Aorta (tissue), 5 donors: Measurements from ENCODE around the gene CIBAR2. TPM values are rescaled to one million over a fixed set of nuclear protein-coding genes. Genes with fewer than 3 reads are reported as not detected.

Source experiments
- ATAC-seq: fragments of 200-7000 bp; cut with Tn5 transposase; one replicate; pipeline ENCODE4 v1.9.1; 2022; ENCODE audit warnings: moderate library complexity; ENCODE audit not compliant: low FRiP score
- DNase-seq, 2 donors: peaks; one replicate each; pipeline ENCODE4 v3.0.0-alpha.2; 2020
- H3K27ac ChIP-seq, 2 donors: one replicate each; pipeline ENCODE4 v1.5.1; 2013; ENCODE audit warnings: low read length in 2 of 2, mild to moderate bottlenecking in 2 of 2, moderate library complexity in 2 of 2, control low read depth in 1 of 2, inconsistent platforms in 1 of 2, low read depth in 1 of 2
- H3K27me3 ChIP-seq, 2 donors: one replicate each; pipeline ENCODE4 v1.6.1; 2013; ENCODE audit warnings: control low read depth in 1 of 2, low read length in 1 of 2, mild to moderate bottlenecking in 1 of 2, moderate library complexity in 1 of 2; ENCODE audit not compliant: insufficient read depth in 2 of 2, control insufficient read depth in 1 of 2
- H3K36me3 ChIP-seq, 2 donors: one replicate each; pipeline ENCODE4 v1.6.1; 2013; ENCODE audit warnings: control low read depth in 1 of 2, low read length in 1 of 2, mild to moderate bottlenecking in 1 of 2; ENCODE audit not compliant: insufficient read depth in 2 of 2, control insufficient read depth in 1 of 2
- H3K4me1 ChIP-seq, 2 donors: one replicate each; pipeline ENCODE4 v1.6.1; 2013; ENCODE audit warnings: low read length in 2 of 2, control low read depth in 1 of 2, mild to moderate bottlenecking in 1 of 2, moderate library complexity in 1 of 2; ENCODE audit not compliant: insufficient read depth in 2 of 2, control insufficient read depth in 1 of 2
- H3K4me3 ChIP-seq, 2 donors: one replicate each; pipeline ENCODE4 v1.5.1; 2013; ENCODE audit warnings: low read length in 2 of 2, control low read depth in 1 of 2, mild to moderate bottlenecking in 1 of 2
- H3K9me3 ChIP-seq: one replicate; pipeline ENCODE4 v1.6.1; 2013; ENCODE audit warnings: mild to moderate bottlenecking, low read length; ENCODE audit not compliant: control insufficient read depth
- WGBS, 2 donors: extraction: QIAGEN DNeasy Blood & Tissue Kit; methylation state at CpG; one replicate each; pipeline ENCODE4 v1.1.7; 2013; 5-methylcytosine and 5-hydroxymethylcytosine counted together
- intact Hi-C, 2 donors: fragments of 100-400 bp; cut with DNase I; formaldehyde crosslinking; loops; one replicate each; pipeline versions ENCODE4 v1.14.2 to v1.15.0; 2022
- polyA plus RNA-seq, 2 donors: library from polyadenylated mRNA; stranded (reverse); fragments of 200-250 nt; gene quantifications; one replicate each; pipeline ENCODE4 v1.2.3, GENCODE V29; 2013
- total RNA-seq, 2 donors: library from RNA; stranded (reverse); fragmentation: NEBNext Ultra II Directional; extraction: Animal tissue kit (Norgen Biotek cat#: 25700); gene quantifications; one replicate each; pipeline ENCODE4 v1.2.1, GENCODE V29; 2021
- donor health status: healthy with polysubstance abuse.
- donor health status: Bipolar disorder and iron deficiency.
- donor health status: DM: no; HTN: no; CAD: no.
- donor health status: DM: no; HTN: no; CAD: no.
- donor health status: DM: yes; HTN: yes; CAD: no.

Gene CIBAR2
- total and polyA plus RNA-seq, 4 donors, result 0.57 TPM; not detected in 3

DNA sequence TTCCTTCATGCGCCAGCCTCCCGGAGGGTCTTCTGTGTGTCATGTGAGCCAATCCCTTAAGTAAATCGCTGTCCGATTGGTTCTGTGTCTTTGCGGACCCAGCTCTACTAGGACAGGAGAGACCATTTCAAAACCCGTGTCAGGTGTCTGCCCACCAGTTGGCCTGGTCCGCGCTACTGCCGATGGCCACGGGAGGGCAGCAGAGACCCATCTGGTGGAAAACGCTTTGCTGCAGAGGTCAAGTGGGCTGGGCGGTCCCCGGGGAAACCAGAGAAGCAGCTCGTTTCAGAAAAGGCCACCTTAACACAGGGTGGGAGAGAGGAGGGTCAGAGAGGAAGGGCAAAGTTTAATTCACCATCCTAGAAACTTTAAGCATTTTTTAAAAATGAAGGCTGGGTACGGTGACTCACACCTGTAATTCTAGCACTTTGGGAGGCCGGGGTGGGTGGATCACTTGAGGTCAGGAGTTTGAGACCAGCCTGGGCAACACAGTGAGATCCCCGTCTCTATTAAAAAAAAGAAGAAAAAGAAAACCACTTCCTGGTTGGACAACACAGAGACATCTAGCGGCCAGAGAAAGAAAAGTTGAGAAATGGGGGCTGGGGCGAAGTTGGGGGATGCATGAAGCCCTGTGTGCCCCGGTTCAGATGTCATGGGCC is 2.8 kb upstream of the CIBAR2 start:
- DNase-seq (peak; percentile 93 to 97), ATAC-seq (peak; percentile 92)
- Histone ChIP-seq H3K27ac (no peak overlapping the region), H3K4me1 (no peaks in the 10 kb centered on the region), H3K4me3 (no peak overlapping the region), H3K9me3 (no peaks in the 10 kb centered on the region), H3K27me3 (no peaks in the 10 kb centered on the region), H3K36me3 (no peaks in the 10 kb centered on the region)
- 8% methylated on average over 20 of the region's 20 CpGs for WGBS, 2 donors
- intact Hi-C loops, result loop anchor here (5.0 to 10.0 kb wide), 4 partner anchors 50 to 490 kb away; no protein-coding TSS in a partner anchor

DNA sequence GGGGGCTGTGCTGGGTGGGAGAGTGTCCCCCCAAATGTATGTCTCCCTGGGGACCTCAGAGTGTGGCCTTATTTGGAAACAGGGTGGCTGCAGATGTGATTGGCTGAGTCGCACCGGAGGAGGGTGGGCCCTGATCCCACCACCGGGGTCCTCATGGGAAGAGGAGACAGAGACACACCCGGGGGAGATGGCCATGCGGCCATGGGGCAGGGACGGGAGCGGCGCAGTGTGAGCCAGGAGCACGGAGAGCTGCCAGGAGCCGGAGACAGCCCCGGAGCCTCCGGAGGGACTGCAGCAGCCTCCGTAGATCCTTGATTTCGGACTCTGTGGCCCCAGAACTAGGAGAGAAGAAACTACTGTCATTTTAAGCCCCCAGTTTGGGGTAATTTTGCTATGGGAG is 1.6 kb upstream of the CIBAR2 start:
- Histone ChIP-seq H3K27ac (no peak overlapping the region), H3K9me3 (no peaks in the 10 kb centered on the region), H3K27me3 (no peaks in the 10 kb centered on the region), H3K36me3 (no peaks in the 10 kb centered on the region), H3K4me1 (no peaks in the 10 kb centered on the region), H3K4me3 (no peak overlapping the region)
- intact Hi-C loops, result loop anchor here (10.0 kb wide), 3 partner anchors 51 to 491 kb away; no protein-coding TSS in a partner anchor
- no peak for DNase-seq
- ATAC-seq, result no peak
- WGBS, 2 donors, result 51 to 55% methylated on average over 13 to 14 of the region's 14 CpGs

DNA sequence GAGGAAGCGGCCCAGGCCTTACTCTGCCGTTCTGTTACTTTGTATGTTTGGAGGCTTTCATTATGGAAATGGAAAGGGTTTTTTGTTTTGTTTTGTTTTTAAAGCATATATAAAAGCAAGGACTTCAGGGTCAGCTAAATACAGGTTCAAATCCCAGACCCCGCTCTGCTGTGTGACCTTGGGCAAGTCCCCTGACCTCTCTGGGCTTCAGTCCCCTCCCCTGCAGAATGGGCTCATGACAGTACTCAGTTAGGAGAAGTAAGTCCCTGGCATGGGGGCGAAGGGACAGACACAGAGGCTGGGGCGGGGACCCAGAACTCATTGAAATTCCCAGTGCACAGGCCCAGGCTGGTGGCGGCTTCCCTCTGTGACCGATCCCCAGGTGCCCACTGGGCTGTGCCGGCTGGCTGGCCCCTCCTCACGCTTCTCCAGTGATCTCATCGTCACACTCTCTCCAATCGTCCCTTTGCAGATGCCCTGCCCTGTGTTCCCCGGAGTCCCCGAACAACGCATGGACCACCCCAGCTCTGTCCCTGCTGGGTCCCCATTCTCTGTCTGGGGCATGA is 979 bp upstream of the CIBAR2 start:
- H3K27ac ChIP-seq, result no peak overlapping the region
- H3K4me1 ChIP-seq, result no peaks in the 10 kb centered on the region
- intact Hi-C loops, result loop anchor here (10.0 kb wide), 3 partner anchors 52 to 492 kb away; no protein-coding TSS in a partner anchor
- DNase-seq (no peak), ATAC-seq (no peak)
- H3K4me3 ChIP-seq, result no peak overlapping the region
- 85 to 86% methylated on average over 14 of the region's 14 CpGs for WGBS, 2 donors
- no peaks in the 10 kb centered on the region for H3K36me3 ChIP-seq
- no peaks in the 10 kb centered on the region for H3K27me3 ChIP-seq
- no peaks in the 10 kb centered on the region for H3K9me3 ChIP-seq

DNA sequence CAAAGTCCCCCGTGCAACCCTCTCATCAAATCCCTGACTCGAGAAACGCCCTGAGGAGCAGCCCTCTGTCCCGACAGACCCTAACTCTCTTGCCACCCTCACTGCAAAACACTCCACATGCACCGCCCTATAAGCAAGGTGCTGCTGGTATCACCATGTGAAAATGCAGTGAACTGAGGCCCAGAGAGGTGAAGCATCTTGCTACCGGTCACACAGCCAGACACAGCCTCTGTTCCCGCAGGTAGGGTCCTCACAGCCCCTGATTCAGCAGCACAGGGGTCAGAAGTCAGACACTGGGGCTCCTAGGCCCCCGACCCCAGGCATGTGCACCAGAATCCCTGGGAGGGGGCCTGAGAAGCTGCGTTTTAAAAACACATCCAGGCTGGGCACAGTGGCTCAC is 1.1 kb downstream of the CIBAR2 start:
- Histone ChIP-seq H3K27me3 (no peaks in the 10 kb centered on the region), H3K27ac (no peak overlapping the region), H3K36me3 (no peaks in the 10 kb centered on the region), H3K4me1 (no peaks in the 10 kb centered on the region), H3K9me3 (no peaks in the 10 kb centered on the region), H3K4me3 (no peak overlapping the region)
- ATAC-seq (no peak), DNase-seq (no peak)
- WGBS, 2 donors, result 93 to 97% methylated on average over 9 of the region's 9 CpGs
- intact Hi-C loops, result loop anchor here (10.0 kb wide), 3 partner anchors 54 to 494 kb away; no protein-coding TSS in a partner anchor

DNA sequence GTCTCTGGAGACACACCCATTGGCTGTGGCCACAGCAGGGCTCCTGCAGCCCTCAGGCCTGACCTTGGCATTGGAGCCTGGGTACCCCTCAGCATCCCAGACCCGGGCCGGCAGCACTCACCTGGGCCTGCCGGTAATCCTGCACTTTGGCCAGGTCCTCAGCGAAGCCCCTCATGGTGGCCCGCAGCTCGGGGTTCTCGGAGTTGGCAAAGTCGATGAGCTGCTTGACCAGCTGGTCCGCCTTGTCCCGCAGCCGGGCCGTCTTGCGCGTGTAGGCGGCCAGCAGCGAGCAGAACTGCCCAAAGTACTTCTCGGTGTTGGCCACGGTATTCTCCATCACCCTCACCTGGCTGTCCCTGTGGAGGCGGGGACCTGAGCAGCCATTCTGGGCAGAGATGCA is 2.2 kb downstream of the CIBAR2 start:
- H3K4me3 ChIP-seq, result no peak overlapping the region
- H3K27ac ChIP-seq, result no peak overlapping the region
- intact Hi-C loops, result loop anchor here (10.0 kb wide), 3 partner anchors 55 to 495 kb away; no protein-coding TSS in a partner anchor
- H3K36me3 ChIP-seq, result no peaks in the 10 kb centered on the region
- ATAC-seq (no peak), DNase-seq (no peak)
- no peaks in the 10 kb centered on the region for H3K4me1 ChIP-seq
- 95 to 97% methylated on average over 19 of the region's 19 CpGs for WGBS, 2 donors
- H3K9me3 ChIP-seq, result no peaks in the 10 kb centered on the region
- H3K27me3 ChIP-seq, result no peaks in the 10 kb centered on the region

DNA sequence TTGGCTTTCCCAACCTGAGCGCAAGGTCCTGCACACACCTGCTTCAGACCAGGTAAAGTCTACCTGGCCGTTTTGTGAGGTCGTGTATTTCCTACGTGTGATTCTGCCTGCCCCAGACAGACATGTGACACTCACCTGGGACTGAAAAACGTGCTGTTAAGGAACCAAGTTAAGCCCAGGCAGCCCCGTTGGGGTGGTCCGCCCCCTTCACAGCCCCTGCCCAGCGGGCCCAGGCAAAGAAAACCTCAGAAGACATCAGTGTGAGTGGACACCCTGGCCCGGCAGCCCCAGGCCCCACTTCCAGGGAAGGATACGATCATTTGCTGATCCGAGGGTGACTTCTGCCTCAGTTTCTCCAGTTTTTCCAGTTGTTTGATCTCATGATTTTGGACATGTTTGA is 4.7 kb downstream of the CIBAR2 start:
- 80 to 81% methylated on average over 11 of the region's 11 CpGs for WGBS, 2 donors
- intact Hi-C loops, result no loop called here
- no peak for ATAC-seq

DNA sequence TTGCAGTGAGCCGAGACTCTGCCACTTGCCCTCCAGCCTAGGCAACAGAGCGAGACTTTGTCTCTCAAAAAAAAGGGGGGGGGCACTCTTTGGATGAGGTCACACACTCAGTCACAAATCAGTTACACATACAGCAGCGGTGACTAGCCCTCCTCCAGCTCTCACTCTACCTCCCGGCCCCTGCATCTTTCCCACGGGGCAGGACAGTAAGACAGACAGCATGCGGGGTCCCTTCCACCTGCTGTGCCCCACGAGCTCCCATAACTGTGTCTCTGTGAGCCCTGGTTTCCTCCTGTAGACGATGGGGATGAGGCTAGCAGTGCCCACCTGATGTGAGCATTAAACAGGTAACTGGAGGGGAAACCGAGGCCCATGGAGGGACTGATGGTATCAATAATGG is 5.2 kb downstream of the CIBAR2 start:
- intact Hi-C loops, result no loop called here
- Histone ChIP-seq H3K36me3 (no peaks in the 10 kb centered on the region), H3K27me3 (no peaks in the 10 kb centered on the region), H3K27ac (no peak overlapping the region), H3K9me3 (no peaks in the 10 kb centered on the region), H3K4me1 (no peaks in the 10 kb centered on the region), H3K4me3 (no peak overlapping the region)
- WGBS, 2 donors, result 82 to 85% methylated on average over 9 of the region's 9 CpGs
- no peak for ATAC-seq
- DNase-seq, result no peak

More for the DNA sequence above, 4.7 kb downstream of the CIBAR2 start:
- Histone ChIP-seq H3K4me1 (no peaks in the 10 kb centered on the region), H3K27ac (no peak overlapping the region), H3K36me3 (no peaks in the 10 kb centered on the region), H3K4me3 (no peak overlapping the region), H3K9me3 (no peaks in the 10 kb centered on the region), H3K27me3 (no peaks in the 10 kb centered on the region)
- no peak for DNase-seq

DNA sequence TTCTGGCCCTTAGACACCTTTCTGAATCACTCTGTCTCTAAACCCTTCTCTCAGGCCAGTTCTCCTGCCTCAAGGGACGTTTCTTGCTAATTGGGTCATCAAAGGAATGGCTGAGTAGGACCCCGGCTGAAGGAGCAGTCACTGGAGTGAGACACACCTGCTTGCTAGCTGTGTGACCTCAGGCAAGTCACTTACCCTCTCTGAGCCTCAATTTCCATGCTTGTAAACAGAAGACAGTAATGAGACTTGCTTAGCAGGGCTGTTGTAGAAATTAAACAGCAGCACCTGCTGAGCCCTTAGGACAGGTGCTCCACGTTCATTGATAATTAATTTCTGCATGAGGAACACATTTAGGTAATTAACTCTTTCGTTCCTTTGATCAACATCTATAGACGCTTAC is 6.8 kb downstream of the CIBAR2 start:
- ATAC-seq (no peak), DNase-seq (no peak)
- no peaks in the 10 kb centered on the region for H3K4me1 ChIP-seq
- no peaks in the 10 kb centered on the region for H3K36me3 ChIP-seq
- intact Hi-C loops, result no loop called here
- 81 to 82% methylated on average over 5 of the region's 5 CpGs for WGBS, 2 donors
- H3K27me3 ChIP-seq, result no peaks in the 10 kb centered on the region
- no peak overlapping the region for H3K27ac ChIP-seq
- H3K4me3 ChIP-seq, result no peak overlapping the region
- H3K9me3 ChIP-seq, result no peaks in the 10 kb centered on the region

DNA sequence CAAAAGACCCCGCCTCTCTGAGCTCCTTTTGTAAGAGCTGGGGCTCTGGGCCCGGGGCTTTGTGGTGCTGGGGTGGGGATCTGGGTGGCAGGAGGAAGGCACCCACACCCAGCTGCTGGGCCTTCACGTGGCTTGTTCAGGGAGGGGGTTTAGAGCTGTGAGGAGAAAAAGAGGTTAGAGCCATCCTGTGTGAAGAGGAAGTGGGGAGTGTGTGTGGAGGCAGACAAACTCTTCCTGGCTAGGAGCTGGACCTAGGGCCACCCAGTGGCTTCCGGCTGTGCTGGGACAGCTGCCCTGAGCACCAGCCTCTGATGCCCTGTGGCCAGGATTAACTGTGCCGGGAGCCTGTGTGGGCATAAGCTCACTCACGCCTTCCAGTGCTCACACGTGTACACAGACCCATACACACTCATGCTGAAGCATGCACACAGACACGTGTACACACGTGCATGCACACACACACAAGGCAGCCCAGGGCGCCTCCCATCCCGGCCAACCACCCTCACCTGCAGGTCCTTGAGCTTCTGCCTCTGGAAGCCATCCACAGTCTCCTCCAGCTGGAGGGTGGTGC is 7.4 kb downstream of the CIBAR2 start:
- WGBS, 2 donors, result 76% methylated on average over 11 of the region's 11 CpGs
- H3K36me3 ChIP-seq, result no peaks in the 10 kb centered on the region
- no peak overlapping the region for H3K4me3 ChIP-seq
- no peaks in the 10 kb centered on the region for H3K27me3 ChIP-seq
- intact Hi-C loops, result no loop called here
- no peak overlapping the region for H3K27ac ChIP-seq
- no peaks in the 10 kb centered on the region for H3K9me3 ChIP-seq
- H3K4me1 ChIP-seq, result no peaks in the 10 kb centered on the region
- ATAC-seq, result no peak
- no peak for DNase-seq
